HG03354 (cell line): ENCODE results near the gene KLHL33.
A peak's percentile ranks its signal among the peaks of the same experiment; 100 is the strongest.

Source experiments
- ATAC-seq: cut with Tn5 transposase; IDR thresholded peaks from one replicate; pipeline ENCODE4 v1.9.1; 2021; ENCODE audit warnings: mild to moderate bottlenecking; ENCODE audit not compliant: unreplicated experiment, poor library complexity, severe bottlenecking

KLHL33 gene

DNA sequence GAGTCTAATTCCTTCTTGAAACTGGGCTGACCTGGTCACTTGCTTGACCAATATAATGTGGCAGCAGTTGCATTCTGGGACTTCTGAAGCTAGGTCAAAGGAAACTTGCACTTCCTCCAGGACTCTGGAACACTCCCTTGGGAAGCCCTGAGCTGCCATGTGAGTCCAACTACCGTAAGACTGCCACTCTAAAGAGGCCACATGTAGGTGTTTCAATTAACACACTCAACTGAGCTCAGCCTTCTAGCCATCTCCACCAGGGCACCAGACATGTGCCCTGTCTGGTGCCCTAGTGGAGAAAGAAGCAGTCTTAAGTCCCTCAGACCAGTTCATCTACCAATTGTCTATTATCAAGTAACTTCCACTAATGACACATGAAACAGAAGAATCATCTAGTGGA lies 16.5 kb downstream of the KLHL33 start:
- no peak for ATAC-seq

DNA sequence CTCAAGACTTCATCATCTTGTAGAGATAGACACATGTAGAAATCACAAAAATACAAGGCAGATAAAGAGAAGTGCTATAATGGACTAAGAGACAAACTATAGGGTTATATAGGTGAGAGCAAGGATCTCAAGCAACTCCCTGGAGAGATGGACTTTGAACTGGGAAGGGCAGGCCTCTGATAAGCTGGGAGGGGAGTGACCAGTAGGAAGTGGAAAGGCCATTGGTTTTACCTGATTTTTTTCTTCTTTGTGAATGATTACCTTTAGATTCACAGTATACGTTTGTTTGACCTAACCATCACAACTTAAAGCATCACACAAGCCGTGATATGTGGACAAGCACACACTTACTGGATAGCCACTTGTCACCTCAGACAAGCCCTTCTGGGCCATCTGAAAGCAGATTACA lies 17.5 kb downstream of the KLHL33 start:
- no peak for ATAC-seq

DNA sequence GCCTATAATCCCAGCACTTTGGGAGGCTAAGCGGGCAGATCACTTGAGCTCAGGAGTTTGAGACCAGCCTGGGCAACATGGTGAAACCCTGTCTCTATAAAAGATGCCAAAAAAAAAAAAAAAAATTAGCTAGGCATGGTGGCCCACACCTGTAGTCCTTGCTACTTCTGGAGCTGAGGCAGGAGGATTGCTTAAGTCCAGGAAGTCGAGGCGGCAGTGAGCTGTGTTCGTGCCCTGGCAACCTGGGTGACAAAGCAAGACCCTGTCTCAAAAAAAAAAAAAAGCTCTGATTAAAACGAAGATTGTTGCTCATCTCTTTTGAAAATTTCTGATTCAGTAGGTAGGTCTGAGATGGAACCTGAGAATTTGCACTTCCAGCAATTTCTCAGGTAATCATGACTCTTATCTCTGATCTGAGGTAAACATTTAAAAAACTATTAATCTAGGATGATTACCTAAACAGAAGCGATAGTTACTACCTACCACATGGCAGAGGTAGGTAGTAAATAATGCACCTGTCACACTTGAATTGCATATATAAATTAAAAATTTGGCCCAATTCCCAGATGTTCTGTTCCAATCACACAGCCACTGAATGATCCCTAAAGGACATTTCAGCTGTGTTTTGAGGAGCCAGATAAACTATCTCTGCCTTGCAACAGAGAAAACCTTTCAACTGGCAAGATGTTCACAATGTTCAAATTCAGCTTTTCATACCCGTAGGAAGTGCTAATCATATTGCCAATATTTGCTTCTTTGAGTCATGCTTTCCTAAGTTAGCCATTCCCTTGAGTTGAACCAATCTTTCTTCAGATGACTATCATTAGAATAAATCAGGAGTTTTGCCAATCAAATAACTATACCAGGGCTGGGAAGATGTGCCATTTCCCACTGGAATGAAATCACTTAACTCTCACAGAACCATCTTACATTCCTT lies 18.4 kb downstream of the KLHL33 start:
- ATAC-seq: no peak

DNA sequence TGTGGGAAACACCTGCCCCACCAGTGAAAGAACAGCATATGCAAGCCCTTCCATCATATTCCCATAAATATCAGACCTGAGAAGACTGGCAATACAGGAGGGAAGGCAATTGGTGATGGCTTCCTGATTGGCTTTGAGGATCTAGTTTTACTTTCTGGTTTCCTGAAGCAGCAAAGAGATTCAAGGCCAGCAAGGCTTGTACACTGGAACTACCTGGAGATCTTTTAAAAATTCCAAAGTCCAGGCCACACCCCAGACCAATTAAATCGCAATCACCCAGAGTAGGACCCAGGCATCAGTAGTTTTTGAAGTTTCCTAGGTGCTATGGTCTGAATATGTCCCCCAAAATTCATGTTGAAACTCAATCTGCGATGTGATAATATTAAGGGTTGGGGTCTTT lies 19.7 kb downstream of the KLHL33 start:
- ATAC-seq: no peak

DNA sequence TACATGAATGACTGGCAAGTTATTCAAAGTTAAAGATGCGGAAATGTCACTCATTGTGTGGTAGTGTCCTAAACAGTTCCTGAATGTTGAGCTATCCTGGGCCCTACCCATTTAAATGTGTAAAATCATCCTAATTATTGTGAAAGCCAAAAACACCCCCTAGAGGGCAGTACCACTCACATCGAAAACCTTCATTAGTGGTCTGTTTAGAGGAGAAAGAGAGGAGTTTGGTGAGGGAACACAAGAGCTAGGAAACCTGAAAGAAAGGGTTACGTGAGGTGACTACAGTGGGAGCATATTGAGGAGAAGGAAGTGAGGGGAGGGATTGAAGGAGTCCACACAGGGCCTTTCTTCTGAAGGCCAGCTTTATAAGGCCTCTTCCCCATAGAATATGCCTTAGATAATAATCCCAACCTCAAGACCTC lies 20.2 kb downstream of the KLHL33 start:
- ATAC-seq: peak; percentile 46

DNA sequence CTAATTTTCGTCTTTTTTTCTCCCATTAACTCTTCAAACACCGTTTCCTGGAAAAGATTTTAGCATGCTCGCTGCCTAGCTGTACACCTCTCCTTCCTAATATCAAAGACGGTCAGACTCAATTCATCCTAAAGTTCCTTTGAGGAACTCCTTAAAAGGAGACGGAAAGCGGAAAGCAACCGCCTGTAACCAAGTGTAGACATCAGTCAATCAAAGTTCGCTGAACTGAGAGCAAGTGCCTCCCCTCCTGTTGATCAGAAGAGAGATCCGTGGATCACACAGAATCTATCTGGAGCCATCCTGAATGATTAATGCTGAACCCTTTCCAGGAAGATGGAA lies 22.3 kb downstream of the KLHL33 start:
- peak; percentile 25 for ATAC-seq

DNA sequence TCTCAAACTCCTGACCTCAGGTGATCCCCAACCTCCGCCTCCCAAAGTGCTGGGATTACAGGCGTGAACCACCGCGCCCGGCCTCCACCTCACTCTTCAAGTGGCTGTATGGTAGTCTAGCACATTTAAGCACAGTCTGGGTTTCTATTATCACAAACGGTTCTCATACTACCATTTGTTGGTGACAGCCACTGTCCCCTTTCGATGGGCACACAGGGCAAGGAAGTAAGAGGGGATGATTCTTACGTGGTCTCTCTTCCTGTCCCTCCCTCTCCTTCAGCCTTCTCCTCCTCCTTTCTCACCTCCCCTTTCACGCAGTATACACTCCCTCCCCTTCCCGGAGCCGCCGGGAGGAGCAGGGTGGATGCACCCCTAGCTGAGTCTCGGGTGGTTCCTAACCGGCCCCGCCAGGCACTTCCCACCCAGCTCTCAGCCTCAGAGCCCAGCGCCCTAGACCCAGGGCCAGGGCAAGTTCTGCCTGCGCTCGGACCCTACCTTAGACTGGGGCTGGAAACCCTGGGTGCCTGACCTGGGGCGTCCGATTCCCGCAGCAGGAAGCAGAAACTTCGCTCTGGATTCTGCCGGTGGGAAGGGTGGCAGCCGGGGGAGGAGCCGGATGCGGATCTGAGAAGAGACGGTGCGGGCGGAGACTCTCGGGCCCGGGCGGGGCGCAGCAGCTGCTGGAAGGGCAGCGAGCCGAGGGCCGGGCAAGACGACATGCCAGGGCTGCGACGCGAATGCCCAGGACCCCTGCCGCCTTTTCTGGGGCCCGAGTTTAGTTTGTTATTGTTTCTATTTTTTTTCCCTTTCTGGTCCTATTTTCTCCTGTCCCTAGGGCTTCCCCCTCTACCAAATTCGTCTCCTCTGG lies 22.9 kb downstream of the KLHL33 start, which contains the start of gene TEP1:
Gene TEP1 (minus strand): TSS at position 626 of the 868 bp plus-strand sequence. CDS start 5,062 bp downstream, outside the sequence.
- ATAC-seq: peak; percentile 73

DNA sequence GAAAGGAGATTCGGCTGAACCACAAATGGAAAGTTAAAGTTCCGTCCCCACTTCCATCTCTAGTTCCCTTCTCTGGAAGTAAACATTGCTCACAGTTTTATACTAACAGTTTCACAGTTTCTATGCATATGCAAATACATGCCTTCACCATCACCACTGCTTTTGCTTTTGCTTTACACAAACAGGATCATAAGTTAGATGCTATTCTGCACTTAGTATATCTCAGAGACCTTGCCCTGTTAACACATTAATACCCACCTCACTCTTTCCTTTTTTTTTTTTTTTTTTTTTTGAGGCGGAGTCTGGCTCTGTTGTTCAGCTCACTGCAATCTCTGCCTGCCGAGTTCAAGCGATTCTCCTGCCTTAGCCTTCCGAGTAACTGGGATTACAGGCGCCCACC lies 23.6 kb downstream of the KLHL33 start:
- peak; percentile 75 for ATAC-seq

DNA sequence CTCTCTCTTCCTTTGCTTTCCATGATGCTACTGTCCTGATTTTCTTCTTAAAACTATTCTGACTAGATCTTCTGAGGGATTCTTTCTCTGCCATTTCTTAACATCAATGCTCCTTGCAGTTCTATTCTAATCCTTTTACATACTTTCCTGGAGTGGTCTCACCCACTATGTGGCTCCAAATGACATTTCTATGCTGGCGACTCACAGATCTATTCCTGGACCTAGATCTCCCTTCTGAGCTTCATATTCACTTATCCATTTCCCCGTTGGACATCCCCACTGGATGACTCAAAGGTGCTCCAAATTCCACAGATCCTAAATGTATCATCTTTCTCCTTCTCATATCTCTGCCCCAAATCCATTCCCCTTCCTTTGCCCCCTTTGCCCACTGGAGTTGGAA lies 26.7 kb downstream of the KLHL33 start:
- no peak for ATAC-seq

DNA sequence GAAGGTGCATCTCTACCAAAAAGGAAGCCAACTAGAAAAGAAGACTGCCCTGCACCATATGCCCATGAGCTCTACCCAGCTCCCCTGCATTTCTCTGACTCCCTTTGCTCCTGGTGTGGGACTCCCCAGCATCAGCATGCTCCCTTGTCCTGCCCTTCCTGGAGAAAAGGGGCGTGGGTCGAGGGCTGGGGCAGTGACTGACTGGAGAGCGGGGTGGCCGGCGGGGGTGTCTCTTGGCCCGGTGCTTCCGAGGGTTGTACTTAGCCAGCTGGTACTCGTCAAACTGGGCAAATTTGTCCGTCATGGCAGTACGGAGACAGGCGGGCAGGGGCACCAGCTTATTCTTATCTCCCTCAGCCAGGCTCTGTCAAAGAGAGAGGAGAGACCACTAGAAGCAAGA lies 32.4 kb downstream of the KLHL33 start:
- no peak for ATAC-seq

DNA sequence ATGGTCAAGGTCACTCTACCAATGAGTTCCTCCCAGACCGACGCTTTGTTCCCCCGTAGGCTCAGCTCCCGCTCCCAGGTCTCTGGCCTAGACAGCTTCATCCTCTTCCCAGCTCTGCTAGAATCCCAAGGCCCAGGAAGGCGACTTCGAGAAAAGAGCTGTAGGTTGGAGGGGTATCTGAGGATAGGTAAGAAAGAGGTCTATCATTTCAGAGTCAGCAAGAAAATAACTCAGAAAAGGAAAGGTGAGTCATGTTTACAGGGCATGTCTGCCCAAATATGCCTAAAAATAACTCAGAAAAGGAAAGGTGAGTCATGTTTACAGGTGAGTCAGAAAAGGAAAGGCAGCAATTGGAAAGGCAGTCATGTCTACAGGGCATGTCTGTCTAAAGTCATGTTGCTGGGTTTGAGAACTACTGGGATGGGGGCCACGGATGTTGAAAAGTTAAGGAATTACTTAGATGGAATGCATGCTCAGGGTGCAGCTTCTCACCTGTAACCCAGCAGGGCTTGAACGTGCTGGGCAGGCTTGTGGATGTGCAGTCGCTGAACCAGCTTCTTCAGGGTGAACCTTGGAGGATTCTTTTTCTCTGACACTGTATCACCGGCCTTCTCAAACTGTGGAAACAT lies 34.9 kb downstream of the KLHL33 start:
- no peak for ATAC-seq

DNA sequence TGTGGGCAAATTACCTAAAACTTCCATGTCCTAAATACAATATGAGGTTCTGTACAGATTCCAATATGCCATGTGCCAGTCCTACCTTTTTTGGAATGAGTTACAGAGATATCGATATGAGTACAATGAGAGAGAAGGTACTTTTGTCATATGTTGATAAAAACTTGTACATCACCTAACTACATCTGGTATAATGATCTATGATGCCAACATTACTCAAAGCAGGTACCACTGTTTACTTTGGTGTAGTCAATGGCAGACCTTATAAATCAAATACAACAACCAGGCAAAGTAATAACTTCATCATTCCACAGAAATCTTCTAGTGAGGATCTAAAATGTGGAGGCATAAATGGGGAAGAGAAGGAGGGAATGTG lies 35.4 kb downstream of the KLHL33 start:
- ATAC-seq: no peak

DNA sequence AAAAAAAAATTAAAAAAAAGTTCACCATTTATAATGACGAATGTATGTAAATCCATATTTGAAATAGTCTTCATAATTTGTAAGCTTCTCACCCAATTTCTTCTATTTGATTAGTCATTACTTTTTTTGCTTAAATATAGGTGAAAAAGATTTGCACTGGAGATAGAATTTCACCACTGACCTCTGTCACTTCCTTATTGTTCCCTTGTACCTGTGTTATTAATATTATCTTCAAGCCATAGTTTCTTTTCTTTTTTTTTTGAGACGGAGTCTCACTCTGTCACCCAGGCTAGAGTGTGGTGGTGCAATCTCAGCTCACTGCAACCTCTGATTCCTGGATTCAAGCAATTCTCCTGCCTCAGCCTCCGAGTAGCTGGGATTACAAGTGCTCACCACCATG lies 38.5 kb downstream of the KLHL33 start:
- ATAC-seq: no peak

DNA sequence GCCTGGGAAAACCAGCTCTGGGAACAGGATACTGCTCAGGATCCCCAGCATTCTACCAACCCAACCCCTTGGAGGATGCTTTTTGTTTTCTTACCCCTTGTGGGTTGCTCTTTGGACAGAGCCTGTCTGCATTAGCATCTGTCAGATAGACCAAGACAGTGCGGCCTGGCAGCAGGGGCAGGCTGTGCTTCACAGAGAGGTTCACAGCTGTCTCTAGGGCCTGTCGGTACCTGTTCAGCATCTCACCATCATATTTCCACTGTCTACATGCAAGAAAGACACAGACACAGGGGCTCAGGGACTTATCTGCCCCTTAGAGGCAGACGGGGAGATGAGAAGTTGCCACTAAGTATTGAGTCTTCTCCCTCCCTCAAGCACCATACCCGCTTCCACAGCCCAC lies 44.5 kb downstream of the KLHL33 start:
- no peak for ATAC-seq

DNA sequence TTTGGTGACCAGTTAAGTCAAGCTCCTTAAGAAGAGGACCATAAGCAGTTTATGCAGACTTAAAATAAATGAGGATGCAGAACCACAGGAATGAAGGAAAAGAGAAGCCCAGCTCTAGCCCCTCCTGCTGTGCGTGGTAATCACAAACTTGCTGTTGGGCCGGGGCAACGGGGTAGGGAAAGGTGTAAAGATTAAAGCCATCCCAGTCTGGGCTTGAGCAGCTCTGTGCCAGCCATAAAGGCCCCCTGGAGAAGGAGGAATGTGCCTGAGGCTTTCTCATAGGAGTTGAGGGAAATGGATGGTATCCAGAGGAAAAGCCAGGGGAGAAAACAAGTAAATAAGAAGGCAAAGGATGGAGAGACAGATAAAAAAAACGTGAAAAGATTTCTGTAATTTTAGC lies 47.8 kb downstream of the KLHL33 start:
- ATAC-seq: no peak

DNA sequence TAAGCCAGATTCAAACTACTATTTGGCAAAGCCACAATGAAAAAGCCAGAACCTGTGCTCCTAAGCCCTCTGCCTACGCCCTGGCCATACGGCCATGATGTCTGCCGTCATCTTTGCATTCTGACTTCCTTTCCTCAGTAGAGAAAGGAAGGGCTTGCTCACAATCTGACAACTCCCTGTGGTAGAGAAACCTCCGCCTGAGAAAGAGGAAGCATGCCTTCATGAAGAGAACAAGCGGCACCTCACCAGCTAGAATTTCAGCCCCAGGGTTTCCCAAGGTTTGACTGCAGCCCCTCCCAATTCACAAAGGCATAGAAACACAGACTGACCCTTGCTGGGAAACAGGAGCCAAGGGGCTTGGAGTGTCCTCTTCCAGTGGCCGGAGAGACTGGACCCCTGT lies 48.4 kb downstream of the KLHL33 start:
- ATAC-seq: no peak

DNA sequence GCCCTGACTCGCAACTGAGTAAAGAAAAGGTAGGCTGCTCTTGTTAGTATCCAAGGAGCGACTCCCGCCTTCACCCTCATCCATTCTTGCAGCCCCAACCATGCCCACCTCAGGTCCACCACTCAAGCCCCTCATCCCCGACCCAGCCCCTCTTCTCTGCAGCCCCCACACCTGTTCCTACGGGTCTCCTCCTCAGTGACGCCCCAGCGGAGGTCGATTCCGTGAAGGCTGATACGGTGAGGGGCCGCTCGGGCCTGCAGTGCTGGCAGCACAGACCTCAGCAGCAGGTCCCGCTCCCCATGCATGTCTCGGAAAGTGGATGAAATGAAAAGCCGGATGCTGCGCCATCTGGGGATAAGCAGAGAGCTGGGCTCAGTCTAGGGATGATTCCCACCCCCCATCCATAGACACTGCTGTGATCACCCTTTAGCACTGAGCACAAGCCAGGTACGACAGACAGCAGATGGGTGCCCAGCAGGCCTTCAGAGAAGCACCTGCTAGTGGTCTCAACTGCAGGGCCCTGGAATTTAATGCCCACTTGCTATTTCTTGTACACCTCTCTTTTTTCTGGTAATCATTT lies 49.6 kb downstream of the KLHL33 start:
- ATAC-seq: no peak

DNA sequence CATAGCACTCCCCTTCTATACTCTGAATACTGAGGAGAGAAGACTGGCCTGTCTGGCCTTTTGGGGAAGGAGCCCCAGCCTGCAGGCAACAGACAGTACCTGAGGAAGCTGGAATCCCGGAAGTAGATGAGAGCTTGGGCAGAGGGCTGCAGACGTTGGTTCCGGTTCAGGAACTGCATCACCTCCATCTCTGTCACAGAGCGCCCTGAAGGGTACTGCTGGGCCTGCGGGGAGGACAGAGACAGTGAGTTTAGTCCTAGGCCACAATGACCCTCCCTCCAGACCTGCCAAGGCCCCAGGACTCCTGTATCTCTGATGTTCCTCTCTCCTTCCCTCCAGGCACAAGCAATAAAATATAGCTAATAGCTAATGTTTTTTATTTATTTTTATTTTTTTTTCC lies 51.1 kb downstream of the KLHL33 start:
- ATAC-seq: no peak

DNA sequence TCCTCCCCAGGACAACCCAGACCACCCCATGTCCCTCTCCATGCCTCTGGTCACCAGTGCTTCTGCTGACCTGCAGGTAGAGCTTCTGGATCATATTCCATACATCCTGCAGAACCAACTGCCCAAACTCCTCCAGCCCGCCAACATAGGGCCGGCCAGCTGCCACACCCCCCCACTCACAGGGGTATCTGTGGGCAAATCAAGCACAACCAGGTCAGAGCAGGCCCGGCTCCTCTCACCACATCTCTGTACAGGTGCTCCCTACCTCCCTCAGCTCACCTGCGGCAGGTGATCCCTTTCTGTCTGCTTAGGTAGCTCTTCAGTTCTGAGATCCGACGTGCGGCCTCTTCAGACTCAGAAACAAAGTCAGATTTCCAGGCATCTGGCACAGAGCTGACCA lies 51.6 kb downstream of the KLHL33 start:
- no peak for ATAC-seq

DNA sequence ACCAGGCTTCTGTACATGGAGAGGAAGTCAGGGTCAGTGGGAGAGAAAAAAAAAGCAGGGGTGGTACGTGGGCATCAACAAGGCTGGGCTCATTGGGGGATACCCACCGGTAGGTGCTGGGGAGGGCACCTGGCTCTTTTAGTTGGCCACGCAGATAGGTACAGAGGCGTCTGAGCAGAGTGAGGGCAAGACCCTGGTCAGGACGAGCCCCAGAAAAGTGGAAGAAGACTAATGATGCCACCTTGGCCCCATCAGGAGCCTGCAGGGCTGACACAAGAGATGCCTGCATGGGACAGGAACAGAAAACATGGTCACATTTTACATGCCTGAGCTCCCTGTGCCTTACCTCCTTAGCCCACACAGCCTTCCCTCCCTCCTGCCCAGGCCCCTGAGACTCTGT lies 52.3 kb downstream of the KLHL33 start:
- no peak for ATAC-seq
